Activated CD8-positive, alpha-beta memory T cell treated with anti-CD3 and anti-CD28 coated beads for 1 hour (primary cell): Measurements from ENCODE around the gene USP40.

Source experiments
- DNase-seq, 2 donors: peaks; one replicate each; pipeline ENCODE4 v3.0.0-alpha.2; 2020; ENCODE audit warnings: low read depth in 1 of 2; ENCODE audit errors: extremely low read depth in 1 of 2

USP40 gene

GRCh38 chr2:233430081-233430480 lies 136.5 kb downstream of the USP40 start:
- DNase-seq: no peak

- DNase-seq: no peak
These were observed 137.2 kb downstream of the USP40 start for GRCh38 chr2:233429175-233429897.

- no peak for DNase-seq
These were observed 138.1 kb downstream of the USP40 start for GRCh38 chr2:233428438-233428837.

GRCh38 chr2:233428008-233428407 lies 138.6 kb downstream of the USP40 start:
- DNase-seq: no peak

GRCh38 chr2:233426619-233427342 lies 139.8 kb downstream of the USP40 start:
- DNase-seq: no peak
